SK-N-SH treated with all-trans-retinoic acid at 6 μM for 48 hours (cell line): ENCODE data around the gene HABP4.

ENCODE experiments used
- ATAC-seq: fragments of 200-7000 bp; cut with Tn5 transposase; 3 replicates; pipeline ENCODE4 v1.9.1; 2020; ENCODE audit warnings: mild to moderate bottlenecking, moderate library complexity
- ARNTL ChIP-seq: fragments of 450-650 bp; formaldehyde crosslinking; IDR thresholded peaks from 2 replicates; pipeline ENCODE4 v1.5.0; 2020; ENCODE audit warnings: low read depth, mild to moderate bottlenecking, moderate library complexity, borderline replicate concordance
- BACH2 ChIP-seq: fragments of 250-450 bp; sonication (Bioruptor Pico); IDR thresholded peaks from 2 replicates; pipeline ENCODE4 v1.9.0; 2021; ENCODE audit warnings: mild to moderate bottlenecking, borderline replicate concordance
- CREB5 ChIP-seq: fragments of 250-450 bp; sonication (Bioruptor Pico); IDR thresholded peaks from 2 replicates; pipeline ENCODE4 v1.5.1; 2020; ENCODE audit warnings: low read depth, mild to moderate bottlenecking, moderate library complexity
- CSDC2 ChIP-seq: fragments of 250-450 bp; sonication (Bioruptor Pico); IDR thresholded peaks from 2 replicates; pipeline ENCODE4 v1.5.0; 2020; ENCODE audit warnings: mild to moderate bottlenecking, moderate library complexity
- ESRRG ChIP-seq: fragments of 250-450 bp; sonication (Bioruptor Pico); IDR thresholded peaks from 2 replicates; pipeline ENCODE4 v1.6.1; 2021; ENCODE audit warnings: mild to moderate bottlenecking
- GLIS3 ChIP-seq: fragments of 250-450 bp; sonication (Bioruptor Pico); IDR thresholded peaks from 2 replicates; pipeline ENCODE4 v1.5.0; 2020; ENCODE audit warnings: mild to moderate bottlenecking, moderate library complexity
- ISL1 ChIP-seq: fragments of 250-450 bp; sonication (Bioruptor Pico); IDR thresholded peaks from 2 replicates; pipeline ENCODE4 v2.1.2; 2022; ENCODE audit warnings: mild to moderate bottlenecking, moderate library complexity
- OSR1 ChIP-seq: fragments of 250-450 bp; sonication (Bioruptor Pico); IDR thresholded peaks from 2 replicates; pipeline ENCODE4 v1.8.0; 2022; ENCODE audit warnings: moderate library complexity, mild to moderate bottlenecking, inconsistent platforms
- POU6F1 ChIP-seq: fragments of 250-450 bp; sonication (Bioruptor Pico); IDR thresholded peaks from 2 replicates; pipeline ENCODE4 v1.8.0; 2021; ENCODE audit warnings: low read depth, mild to moderate bottlenecking, moderate library complexity, borderline replicate concordance
- PPARA ChIP-seq: fragments of 250-450 bp; sonication (Bioruptor Pico); IDR thresholded peaks from 2 replicates; pipeline ENCODE4 v1.5.0; 2020; ENCODE audit warnings: mild to moderate bottlenecking, borderline replicate concordance
- RARB ChIP-seq: fragments of 250-450 bp; sonication (Bioruptor Pico); IDR thresholded peaks from 2 replicates; pipeline ENCODE4 v1.8.0; 2021; ENCODE audit warnings: mild to moderate bottlenecking, moderate library complexity
- SNAI2 ChIP-seq: fragments of 250-450 bp; sonication (Bioruptor Pico); IDR thresholded peaks from 2 replicates; pipeline ENCODE4 v1.5.0; 2020; ENCODE audit warnings: mild to moderate bottlenecking, moderate library complexity
- TCF4 ChIP-seq: fragments of 250-450 bp; sonication (Bioruptor Pico); IDR thresholded peaks from 2 replicates; pipeline ENCODE4 v1.8.0; 2021; ENCODE audit warnings: mild to moderate bottlenecking, moderate library complexity, borderline replicate concordance
- TOX ChIP-seq: fragments of 250-450 bp; sonication (Bioruptor Pico); IDR thresholded peaks from 2 replicates; pipeline ENCODE4 v1.8.0; 2021; ENCODE audit warnings: mild to moderate bottlenecking, moderate library complexity, borderline replicate concordance
- ZC3H10 ChIP-seq: fragments of 250-450 bp; sonication (Bioruptor Pico); IDR thresholded peaks from 2 replicates; pipeline ENCODE4 v1.5.1; 2021; ENCODE audit warnings: mild to moderate bottlenecking, moderate library complexity
- ZFP3 ChIP-seq: fragments of 250-450 bp; sonication (Bioruptor Pico); IDR thresholded peaks from 2 replicates; pipeline ENCODE4 v1.5.0; 2020; ENCODE audit warnings: mild to moderate bottlenecking, moderate library complexity
- ZFP30 ChIP-seq: fragments of 450-650 bp; formaldehyde crosslinking; IDR thresholded peaks from 2 replicates; pipeline ENCODE4 v1.5.0; 2022; ENCODE audit warnings: mild to moderate bottlenecking, moderate library complexity
- ZNF565 ChIP-seq: fragments of 450-650 bp; formaldehyde crosslinking; conservative IDR thresholded peaks from 2 replicates; pipeline ENCODE4 v1.5.0; 2020; ENCODE audit warnings: low read depth, mild to moderate bottlenecking, moderate library complexity
- ZNF70 ChIP-seq: fragments of 450-650 bp; formaldehyde crosslinking; IDR thresholded peaks from 2 replicates; pipeline ENCODE4 v1.5.0; 2020; ENCODE audit warnings: mild to moderate bottlenecking, moderate library complexity
- ZNF8 ChIP-seq: fragments of 450-650 bp; formaldehyde crosslinking; IDR thresholded peaks from 2 replicates; pipeline ENCODE4 v1.5.0; 2020; ENCODE audit warnings: mild to moderate bottlenecking, moderate library complexity
- TF ChIP-seq, protein P1 (sequence below): fragments of 250-450 bp; sonication (Bioruptor Pico); IDR thresholded peaks from 2 replicates; pipeline ENCODE4 v1.5.0; 2020; ENCODE audit warnings: mild to moderate bottlenecking, moderate library complexity
- TF ChIP-seq, protein P2 (sequence below): fragments of 250-450 bp; sonication (Bioruptor Pico); IDR thresholded peaks from 2 replicates; pipeline ENCODE4 v1.5.1; 2021; ENCODE audit warnings: mild to moderate bottlenecking, moderate library complexity
- TF ChIP-seq, protein P3 (sequence below): fragments of 250-450 bp; sonication (Bioruptor Pico); IDR thresholded peaks from 2 replicates; pipeline ENCODE4 v1.8.0; 2020; ENCODE audit warnings: mild to moderate bottlenecking, moderate library complexity, borderline replicate concordance

HABP4 gene

DNA sequence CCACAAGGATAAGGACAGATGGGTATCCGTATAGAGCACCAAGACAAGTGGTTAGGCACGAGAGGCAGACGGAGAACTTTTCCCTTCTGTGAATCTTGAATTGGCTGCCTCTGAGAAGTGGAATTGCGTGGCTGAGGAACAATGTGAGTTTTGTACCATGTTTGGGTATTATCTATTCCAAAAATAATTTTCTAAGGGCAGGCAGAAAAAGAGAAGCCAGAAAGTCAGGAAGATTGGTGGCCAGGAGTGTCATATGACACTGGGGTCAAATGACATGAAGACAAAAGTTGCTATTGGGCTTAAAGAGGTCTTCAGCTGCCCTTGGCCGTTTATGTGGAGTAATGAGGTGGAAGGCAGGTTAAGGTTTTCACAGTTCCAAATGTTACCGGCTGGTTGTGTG is 14.5 kb downstream of the HABP4 start:
- TF ChIP-seq TOX (no peak), BACH2 (CRISPR knock-in tag) (no peak), RARB (CRISPR knock-in tag) (no peak), POU6F1 (CRISPR knock-in tag) (no peak), ZFP3 (CRISPR knock-in tag) (no peak)
- no peak for ATAC-seq

- no peak for ATAC-seq
- no peak for TF ChIP-seq ZNF565 (CRISPR knock-in tag)
- TF ChIP-seq ESRRG (CRISPR knock-in tag), result no peak
- no peak for TF ChIP-seq BACH2 (CRISPR knock-in tag)
- TF ChIP-seq PPARA (CRISPR knock-in tag), result no peak
- TF ChIP-seq, protein P1, sequence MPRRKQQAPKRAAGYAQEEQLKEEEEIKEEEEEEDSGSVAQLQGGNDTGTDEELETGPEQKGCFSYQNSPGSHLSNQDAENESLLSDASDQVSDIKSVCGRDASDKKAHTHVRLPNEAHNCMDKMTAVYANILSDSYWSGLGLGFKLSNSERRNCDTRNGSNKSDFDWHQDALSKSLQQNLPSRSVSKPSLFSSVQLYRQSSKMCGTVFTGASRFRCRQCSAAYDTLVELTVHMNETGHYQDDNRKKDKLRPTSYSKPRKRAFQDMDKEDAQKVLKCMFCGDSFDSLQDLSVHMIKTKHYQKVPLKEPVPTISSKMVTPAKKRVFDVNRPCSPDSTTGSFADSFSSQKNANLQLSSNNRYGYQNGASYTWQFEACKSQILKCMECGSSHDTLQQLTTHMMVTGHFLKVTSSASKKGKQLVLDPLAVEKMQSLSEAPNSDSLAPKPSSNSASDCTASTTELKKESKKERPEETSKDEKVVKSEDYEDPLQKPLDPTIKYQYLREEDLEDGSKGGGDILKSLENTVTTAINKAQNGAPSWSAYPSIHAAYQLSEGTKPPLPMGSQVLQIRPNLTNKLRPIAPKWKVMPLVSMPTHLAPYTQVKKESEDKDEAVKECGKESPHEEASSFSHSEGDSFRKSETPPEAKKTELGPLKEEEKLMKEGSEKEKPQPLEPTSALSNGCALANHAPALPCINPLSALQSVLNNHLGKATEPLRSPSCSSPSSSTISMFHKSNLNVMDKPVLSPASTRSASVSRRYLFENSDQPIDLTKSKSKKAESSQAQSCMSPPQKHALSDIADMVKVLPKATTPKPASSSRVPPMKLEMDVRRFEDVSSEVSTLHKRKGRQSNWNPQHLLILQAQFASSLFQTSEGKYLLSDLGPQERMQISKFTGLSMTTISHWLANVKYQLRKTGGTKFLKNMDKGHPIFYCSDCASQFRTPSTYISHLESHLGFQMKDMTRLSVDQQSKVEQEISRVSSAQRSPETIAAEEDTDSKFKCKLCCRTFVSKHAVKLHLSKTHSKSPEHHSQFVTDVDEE (CRISPR knock-in tag), result no peak
- TF ChIP-seq, protein P2, sequence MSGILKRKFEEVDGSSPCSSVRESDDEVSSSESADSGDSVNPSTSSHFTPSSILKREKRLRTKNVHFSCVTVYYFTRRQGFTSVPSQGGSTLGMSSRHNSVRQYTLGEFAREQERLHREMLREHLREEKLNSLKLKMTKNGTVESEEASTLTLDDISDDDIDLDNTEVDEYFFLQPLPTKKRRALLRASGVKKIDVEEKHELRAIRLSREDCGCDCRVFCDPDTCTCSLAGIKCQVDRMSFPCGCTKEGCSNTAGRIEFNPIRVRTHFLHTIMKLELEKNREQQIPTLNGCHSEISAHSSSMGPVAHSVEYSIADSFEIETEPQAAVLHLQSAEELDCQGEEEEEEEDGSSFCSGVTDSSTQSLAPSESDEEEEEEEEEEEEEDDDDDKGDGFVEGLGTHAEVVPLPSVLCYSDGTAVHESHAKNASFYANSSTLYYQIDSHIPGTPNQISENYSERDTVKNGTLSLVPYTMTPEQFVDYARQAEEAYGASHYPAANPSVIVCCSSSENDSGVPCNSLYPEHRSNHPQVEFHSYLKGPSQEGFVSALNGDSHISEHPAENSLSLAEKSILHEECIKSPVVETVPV, result no peak
- TF ChIP-seq ZFP30 (CRISPR knock-in tag), result no peak
- no peak for TF ChIP-seq GLIS3
- TF ChIP-seq ZNF8 (CRISPR knock-in tag), result no peak
- no peak for TF ChIP-seq ZC3H10 (CRISPR knock-in tag)
- no peak for TF ChIP-seq RARB (CRISPR knock-in tag)
Measured at GRCh38 chr9:96467784-96468183, 17.8 kb downstream of the HABP4 start.

DNA sequence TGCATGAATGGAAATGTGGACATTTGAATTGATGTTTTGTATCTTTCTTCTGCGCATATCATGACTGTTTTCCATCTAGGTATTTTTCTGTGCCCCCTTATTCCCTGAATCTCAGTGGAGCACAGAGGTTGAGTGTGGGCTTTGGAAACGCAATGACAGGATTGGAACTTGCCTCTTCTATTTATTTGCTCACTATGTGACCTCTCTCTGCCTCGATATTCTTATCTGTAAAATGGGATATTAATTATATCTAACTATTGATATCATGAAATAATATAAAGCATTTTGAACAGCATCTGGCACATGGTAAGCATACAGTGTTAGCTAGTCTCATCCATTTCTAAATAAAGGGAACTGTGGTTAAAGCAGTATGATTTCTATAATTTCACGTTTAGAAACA is 26.0 kb downstream of the HABP4 start:
- no peak for TF ChIP-seq ARNTL (CRISPR knock-in tag)
- TF ChIP-seq TCF4 (CRISPR knock-in tag), result no peak
- TF ChIP-seq, protein P3, sequence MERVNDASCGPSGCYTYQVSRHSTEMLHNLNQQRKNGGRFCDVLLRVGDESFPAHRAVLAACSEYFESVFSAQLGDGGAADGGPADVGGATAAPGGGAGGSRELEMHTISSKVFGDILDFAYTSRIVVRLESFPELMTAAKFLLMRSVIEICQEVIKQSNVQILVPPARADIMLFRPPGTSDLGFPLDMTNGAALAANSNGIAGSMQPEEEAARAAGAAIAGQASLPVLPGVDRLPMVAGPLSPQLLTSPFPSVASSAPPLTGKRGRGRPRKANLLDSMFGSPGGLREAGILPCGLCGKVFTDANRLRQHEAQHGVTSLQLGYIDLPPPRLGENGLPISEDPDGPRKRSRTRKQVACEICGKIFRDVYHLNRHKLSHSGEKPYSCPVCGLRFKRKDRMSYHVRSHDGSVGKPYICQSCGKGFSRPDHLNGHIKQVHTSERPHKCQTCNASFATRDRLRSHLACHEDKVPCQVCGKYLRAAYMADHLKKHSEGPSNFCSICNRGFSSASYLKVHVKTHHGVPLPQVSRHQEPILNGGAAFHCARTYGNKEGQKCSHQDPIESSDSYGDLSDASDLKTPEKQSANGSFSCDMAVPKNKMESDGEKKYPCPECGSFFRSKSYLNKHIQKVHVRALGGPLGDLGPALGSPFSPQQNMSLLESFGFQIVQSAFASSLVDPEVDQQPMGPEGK (CRISPR knock-in tag), result no peak
- no peak for TF ChIP-seq RARB (CRISPR knock-in tag)
- TF ChIP-seq GLIS3, result no peak
- no peak for TF ChIP-seq ZNF8 (CRISPR knock-in tag)
- no peak for TF ChIP-seq OSR1 (CRISPR knock-in tag)
- TF ChIP-seq POU6F1 (CRISPR knock-in tag), result no peak
- no peak for TF ChIP-seq ISL1 (CRISPR knock-in tag)
- ATAC-seq, result no peak

GRCh38 chr9:96476591-96476990 is 26.6 kb downstream of the HABP4 start:
- no peak for ATAC-seq
- TF ChIP-seq ZNF70 (CRISPR knock-in tag), result no peak
- no peak for TF ChIP-seq TCF4 (CRISPR knock-in tag)
- TF ChIP-seq CSDC2, result no peak
- no peak for TF ChIP-seq ZNF565 (CRISPR knock-in tag)
- no peak for TF ChIP-seq ZC3H10 (CRISPR knock-in tag)
- TF ChIP-seq, protein P3 (CRISPR knock-in tag), result no peak
- no peak for TF ChIP-seq PPARA (CRISPR knock-in tag)
- TF ChIP-seq ARNTL (CRISPR knock-in tag), result no peak
- TF ChIP-seq TOX, result no peak
- no peak for TF ChIP-seq RARB (CRISPR knock-in tag)
- no peak for TF ChIP-seq CREB5 (CRISPR knock-in tag)
- TF ChIP-seq OSR1 (CRISPR knock-in tag), result no peak
- TF ChIP-seq ZFP30 (CRISPR knock-in tag), result no peak
- TF ChIP-seq BACH2 (CRISPR knock-in tag), result no peak
- TF ChIP-seq SNAI2, result no peak
- TF ChIP-seq ZNF8 (CRISPR knock-in tag), result no peak
- TF ChIP-seq ISL1 (CRISPR knock-in tag), result no peak
